PC-3 (cell line): ENCODE measurements around the gene DYNC2I2. TPM values are rescaled to one million over a fixed set of nuclear protein-coding genes. Genes with fewer than 3 reads are reported as not detected.

Experiments used
- ATAC-seq: fragments of 200-7000 bp; cut with Tn5 transposase; 2 replicates; pipeline ENCODE4 v1.9.1; 2020; ENCODE audit warnings: mild to moderate bottlenecking, moderate library complexity
- BruUV-seq: library from RNA; stranded (reverse); fragments of 400-500 nt; replicated peaks from 2 replicates; lab custom pipeline; 2021; lab: Mats Ljungman, UMichigan
- CTCF ChIA-PET: fragments of 300-600 bp; sonication (Branson Sonifier 250); formaldehyde crosslinking; loops from one replicate; lab custom pipeline; 2022; ENCODE audit warnings: antibody characterized with exemption; lab: Charles Lee
- POLR2A ChIA-PET: fragments of 300-600 bp; sonication (Branson Sonifier 250); formaldehyde crosslinking; loops from one replicate; lab custom pipeline; 2022; ENCODE audit warnings: antibody characterized with exemption; ENCODE audit not compliant: unreplicated experiment; lab: Charles Lee
- DNase-seq: peaks from one replicate; pipeline ENCODE4 v3.0.0-alpha.2; 2015
- H2AFZ ChIP-seq: fragments of 300-600 bp; sonication (generic); 2 replicates; pipeline ENCODE4 v1.6.0; 2016; ENCODE audit warnings: antibody characterized with exemption, low read length
- H3F3A ChIP-seq: fragments of 300-600 bp; sonication (generic); one replicate; pipeline ENCODE4 v1.6.0; 2017; ENCODE audit warnings: antibody characterized with exemption, low read length, control low read depth, mild to moderate bottlenecking; ENCODE audit not compliant: unreplicated experiment
- H3K27ac ChIP-seq: fragments of 300-600 bp; sonication (generic); 2 replicates; pipeline ENCODE4 v1.5.1; 2016; ENCODE audit warnings: mild to moderate bottlenecking, low read length
- H3K27me3 ChIP-seq: fragments of 300-600 bp; sonication (generic); 2 replicates; pipeline ENCODE4 v1.6.1; 2016; ENCODE audit warnings: low read length, mixed read lengths
- H3K36me3 ChIP-seq: fragments of 300-600 bp; sonication (generic); 2 replicates; pipeline ENCODE4 v1.6.1; 2016; ENCODE audit warnings: low read depth, mixed run types, low read length, mixed read lengths
- H3K4me1 ChIP-seq: fragments of 300-600 bp; sonication (generic); 2 replicates; pipeline ENCODE4 v1.5.1; 2016; ENCODE audit warnings: low read length; ENCODE audit not compliant: insufficient read depth
- H3K4me2 ChIP-seq: fragments of 300-600 bp; sonication (generic); 2 replicates; pipeline ENCODE4 v1.6.0; 2016; ENCODE audit warnings: low read length
- H3K4me3 ChIP-seq: fragments of 300-600 bp; sonication (generic); 2 replicates; pipeline ENCODE4 v1.5.1; 2016; ENCODE audit warnings: mild to moderate bottlenecking, low read length, mixed read lengths
- H3K79me2 ChIP-seq: fragments of 300-600 bp; sonication (generic); 2 replicates; pipeline ENCODE4 v1.6.1; 2017; ENCODE audit warnings: low read length, mixed read lengths
- H3K9ac ChIP-seq: fragments of 300-600 bp; sonication (generic); 2 replicates; pipeline ENCODE4 v1.6.0; 2016; ENCODE audit warnings: mild to moderate bottlenecking, low read length
- H3K9me2 ChIP-seq: fragments of 300-600 bp; sonication (generic); replicated peaks from 2 replicates; pipeline ENCODE4 v1.6.1; 2016; ENCODE audit warnings: mixed run types, low read length, mixed read lengths
- H3K9me3 ChIP-seq: fragments of 300-600 bp; sonication (generic); 2 replicates; pipeline ENCODE4 v1.6.1; 2016; ENCODE audit warnings: low read length, mixed read lengths
- H4K20me1 ChIP-seq: fragments of 300-600 bp; sonication (generic); 2 replicates; pipeline ENCODE4 v1.6.1; 2016; ENCODE audit warnings: low read length, mixed read lengths
- EZH2 ChIP-seq: fragments of 300-600 bp; sonication (generic); IDR thresholded peaks from one replicate; pipeline ENCODE4 v1.6.1; 2017; ENCODE audit warnings: antibody characterized with exemption, mild to moderate bottlenecking, low read length; ENCODE audit not compliant: unreplicated experiment
- EZH2phosphoT487 ChIP-seq: fragments of 300-600 bp; sonication (generic); IDR thresholded peaks from 2 replicates; pipeline ENCODE4 v1.6.1; 2018; ENCODE audit warnings: mild to moderate bottlenecking, antibody characterized with exemption, low read length, borderline replicate concordance
- intact Hi-C: fragments of 100-400 bp; cut with micrococcal nuclease; formaldehyde crosslinking; loops from 2 replicates; pipeline ENCODE4 v1.9.0; 2023
- total RNA-seq: library from RNA; depleted of rRNA; stranded (reverse); fragments of >200 nt; gene quantifications from 2 replicates; pipeline ENCODE4 v1.2.3, GENCODE V29; 2014
- TF ChIP-seq, protein P1 (sequence below): fragments of 300-600 bp; sonication (generic); conservative IDR thresholded peaks from 2 replicates; pipeline ENCODE4 v1.5.1; 2017; ENCODE audit warnings: antibody characterized with exemption, low read depth, mild to moderate bottlenecking, low read length

DYNC2I2 gene
- total RNA-seq, 1 experiment from 2014 or later: 196 TPM

DNA sequence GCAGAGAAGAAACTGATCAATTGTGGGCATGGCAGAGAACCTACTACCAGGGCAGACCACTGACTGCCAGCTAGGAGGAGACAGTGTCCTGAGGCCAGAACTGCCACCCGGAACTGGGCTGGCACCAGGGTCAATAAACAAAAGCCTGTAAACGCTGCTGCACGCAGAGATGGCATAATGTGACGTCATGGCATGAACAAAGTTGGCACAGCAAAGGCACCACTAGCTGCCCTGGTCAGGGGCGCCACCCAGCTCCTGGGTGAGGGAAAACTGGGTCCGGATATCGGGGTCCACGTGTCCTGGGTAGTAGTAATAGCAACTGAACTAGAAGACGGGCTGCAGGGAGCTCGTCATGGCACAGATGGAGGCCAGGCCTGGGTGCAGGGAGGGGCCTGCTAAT is 32.1 kb downstream of the DYNC2I2 start:
- ChIA-PET POLR2A (no interaction called here), CTCF (no interaction called here)
- BruUV-seq: no TSS peak
- H3K4me2 ChIP-seq: no peak overlapping the region
- ATAC-seq: no peak
- peaks cover 14% of the 10 kb centered on the region; the same call in 1 of the 2 replicates for H3K36me3 ChIP-seq
- H4K20me1 ChIP-seq: no peaks in the 10 kb centered on the region
- no peaks in the 10 kb centered on the region for H3K9me2 ChIP-seq
- no peak for DNase-seq
- intact Hi-C loops: no loop called here
- TF ChIP-seq, protein P1, sequence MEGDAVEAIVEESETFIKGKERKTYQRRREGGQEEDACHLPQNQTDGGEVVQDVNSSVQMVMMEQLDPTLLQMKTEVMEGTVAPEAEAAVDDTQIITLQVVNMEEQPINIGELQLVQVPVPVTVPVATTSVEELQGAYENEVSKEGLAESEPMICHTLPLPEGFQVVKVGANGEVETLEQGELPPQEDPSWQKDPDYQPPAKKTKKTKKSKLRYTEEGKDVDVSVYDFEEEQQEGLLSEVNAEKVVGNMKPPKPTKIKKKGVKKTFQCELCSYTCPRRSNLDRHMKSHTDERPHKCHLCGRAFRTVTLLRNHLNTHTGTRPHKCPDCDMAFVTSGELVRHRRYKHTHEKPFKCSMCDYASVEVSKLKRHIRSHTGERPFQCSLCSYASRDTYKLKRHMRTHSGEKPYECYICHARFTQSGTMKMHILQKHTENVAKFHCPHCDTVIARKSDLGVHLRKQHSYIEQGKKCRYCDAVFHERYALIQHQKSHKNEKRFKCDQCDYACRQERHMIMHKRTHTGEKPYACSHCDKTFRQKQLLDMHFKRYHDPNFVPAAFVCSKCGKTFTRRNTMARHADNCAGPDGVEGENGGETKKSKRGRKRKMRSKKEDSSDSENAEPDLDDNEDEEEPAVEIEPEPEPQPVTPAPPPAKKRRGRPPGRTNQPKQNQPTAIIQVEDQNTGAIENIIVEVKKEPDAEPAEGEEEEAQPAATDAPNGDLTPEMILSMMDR: no peak
- TF ChIP-seq EZH2: no peak
- TF ChIP-seq EZH2phosphoT487: no peak
- H3K4me1 ChIP-seq: no peaks in the 10 kb centered on the region
- no peak overlapping the region for H3K4me3 ChIP-seq
- H3K79me2 ChIP-seq: no peaks in the 10 kb centered on the region
- H3F3A ChIP-seq: no peaks in the 10 kb centered on the region
- no peak overlapping the region for H3K9ac ChIP-seq
- H2AFZ ChIP-seq: no peak overlapping the region
- no peaks in the 10 kb centered on the region for H3K27me3 ChIP-seq
- H3K27ac ChIP-seq: no peak overlapping the region
- H3K9me3 ChIP-seq: no peaks in the 10 kb centered on the region

GRCh38 chr9:128621730-128622455 is 34.8 kb downstream of the DYNC2I2 start:
- no peak for DNase-seq

More at GRCh38 chr9:128621730-128622455, 34.8 kb downstream of the DYNC2I2 start:
- H2AFZ ChIP-seq: no peak overlapping the region
- no peaks in the 10 kb centered on the region for H4K20me1 ChIP-seq
- TF ChIP-seq EZH2phosphoT487: no peak
- TF ChIP-seq EZH2: no peak
- TF ChIP-seq, protein P1: no peak
- no peaks in the 10 kb centered on the region for H3K27me3 ChIP-seq
- no peak overlapping the region for H3K27ac ChIP-seq
- H3K36me3 ChIP-seq: peaks cover 27% of the 10 kb centered on the region; the same call in 1 of the 2 replicates
- H3K4me3 ChIP-seq: no peak overlapping the region
- no peaks in the 10 kb centered on the region for H3K9me2 ChIP-seq
- H3K79me2 ChIP-seq: no peaks in the 10 kb centered on the region
- no peak for ATAC-seq
- no TSS peak for BruUV-seq
- no peaks in the 10 kb centered on the region for H3K4me1 ChIP-seq
- ChIA-PET POLR2A (no interaction called here), CTCF (no interaction called here)
- H3K9me3 ChIP-seq: no peaks in the 10 kb centered on the region
- H3F3A ChIP-seq: no peaks in the 10 kb centered on the region
- intact Hi-C loops: no loop called here
- no peak overlapping the region for H3K9ac ChIP-seq
- no peak overlapping the region for H3K4me2 ChIP-seq
